NCI-H774 (cell line): ENCODE data around the gene LDLRAD3.

Experiments used
- DNase-seq: peaks from one replicate; lab custom pipeline; 2025; lab: John Stamatoyannopoulos, UW

Gene LDLRAD3

DNA sequence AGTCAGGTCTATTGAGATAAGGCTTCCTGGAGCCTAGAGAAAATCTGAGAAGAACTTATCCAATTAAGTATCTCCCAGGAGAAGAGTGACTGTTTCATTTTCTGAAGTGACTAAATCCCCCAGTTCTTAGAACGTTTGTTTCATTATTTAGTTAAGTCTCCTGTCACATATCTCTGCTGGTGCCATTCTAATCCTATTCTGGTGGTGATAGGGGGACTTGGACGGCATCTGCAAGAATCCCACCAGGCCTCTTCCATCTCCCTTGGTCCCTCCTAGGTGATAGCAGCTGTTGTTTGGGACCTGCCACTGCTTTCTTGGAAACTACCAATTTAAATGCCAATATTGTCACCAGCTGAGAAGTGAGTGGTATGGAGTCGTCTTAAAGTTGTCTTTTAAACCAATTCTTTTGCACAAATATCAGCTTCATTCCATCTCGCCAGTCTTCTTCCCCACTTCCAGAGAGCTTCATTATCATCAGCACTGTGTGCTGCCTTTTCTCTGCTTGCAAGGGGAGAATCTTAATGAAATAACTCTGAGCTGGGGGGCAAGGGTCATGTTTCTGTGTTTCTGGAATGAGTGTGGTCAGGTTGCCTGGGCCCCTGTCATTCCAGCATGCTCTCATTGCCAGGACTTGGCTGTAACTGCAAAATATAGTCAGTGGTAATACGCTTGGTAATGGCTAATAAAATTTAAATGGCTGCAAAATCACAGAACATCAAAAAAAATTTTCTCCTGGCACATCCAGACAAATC is 104.8 kb downstream of the LDLRAD3 start:
- DNase-seq = no peak

GRCh38 chr11:36051235-36052144 is 107.6 kb downstream of the LDLRAD3 start:
- no peak for DNase-seq

GRCh38 chr11:36053281-36053680 is 109.4 kb downstream of the LDLRAD3 start:
- no peak for DNase-seq

GRCh38 chr11:36053862-36054261 is 110.0 kb downstream of the LDLRAD3 start:
- DNase-seq = no peak

- no peak for DNase-seq
These were observed 110.8 kb downstream of the LDLRAD3 start for GRCh38 chr11:36054628-36055027.

DNA sequence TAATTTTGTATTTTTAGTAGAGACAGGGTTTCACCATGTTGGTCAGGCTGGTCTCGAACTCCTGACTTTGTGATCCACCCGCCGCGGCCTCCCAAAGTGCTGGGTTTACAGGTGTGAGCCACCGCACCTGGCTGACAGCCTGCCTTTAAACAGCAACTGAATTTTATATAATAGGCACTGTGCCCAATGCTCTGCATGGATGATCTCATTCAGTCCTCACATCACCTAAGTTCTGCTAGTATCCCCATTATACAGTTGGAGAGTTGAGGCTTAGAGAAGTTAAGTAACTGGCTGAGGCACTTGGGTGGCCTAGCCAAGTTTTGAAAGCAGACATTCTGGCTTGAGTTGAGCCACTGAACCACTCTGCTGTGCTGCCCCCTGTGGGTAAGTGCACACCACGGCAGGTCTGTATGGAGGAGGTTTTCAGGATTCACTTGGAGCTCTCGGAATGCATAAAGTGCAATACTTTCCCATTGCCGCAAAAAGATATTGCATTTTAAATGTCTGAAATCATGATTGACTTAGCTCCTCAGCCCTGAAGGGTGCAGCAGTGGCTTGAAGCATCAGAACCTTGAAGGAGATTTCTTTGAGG is 112.4 kb downstream of the LDLRAD3 start:
- peak; percentile 27 for DNase-seq

- DNase-seq = no peak
These were observed 113.6 kb downstream of the LDLRAD3 start for GRCh38 chr11:36057379-36058042.

- DNase-seq = no peak
These were observed 115.8 kb downstream of the LDLRAD3 start for GRCh38 chr11:36059660-36060059.

- no peak for DNase-seq
These were observed 117.1 kb downstream of the LDLRAD3 start for GRCh38 chr11:36060926-36061325.

- no peak for DNase-seq
These were observed 117.6 kb downstream of the LDLRAD3 start for GRCh38 chr11:36061471-36061870.

- no peak for DNase-seq
These were observed 119.0 kb downstream of the LDLRAD3 start for GRCh38 chr11:36062796-36063365.

DNA sequence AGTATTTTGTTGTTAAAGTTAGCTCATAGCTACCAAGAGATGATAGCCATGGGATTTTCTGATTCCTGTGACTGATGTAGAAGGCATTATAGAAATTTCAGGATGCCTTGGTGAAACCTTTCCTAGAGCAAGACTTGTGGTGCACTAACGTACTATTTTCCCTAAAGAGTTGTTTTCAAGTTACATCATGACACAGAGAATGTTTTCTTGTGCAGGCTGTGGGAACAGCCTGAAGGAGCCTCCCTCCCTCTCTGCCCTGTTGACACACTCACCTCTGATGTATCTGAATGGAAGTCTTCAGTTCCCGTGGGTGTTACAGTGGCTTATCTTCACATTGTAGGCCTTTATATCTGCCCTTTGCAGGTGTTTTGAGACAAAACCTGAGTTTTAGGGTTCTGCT is 121.6 kb downstream of the LDLRAD3 start:
- no peak for DNase-seq

GRCh38 chr11:36066891-36067290 is 123.0 kb downstream of the LDLRAD3 start:
- no peak for DNase-seq

DNA sequence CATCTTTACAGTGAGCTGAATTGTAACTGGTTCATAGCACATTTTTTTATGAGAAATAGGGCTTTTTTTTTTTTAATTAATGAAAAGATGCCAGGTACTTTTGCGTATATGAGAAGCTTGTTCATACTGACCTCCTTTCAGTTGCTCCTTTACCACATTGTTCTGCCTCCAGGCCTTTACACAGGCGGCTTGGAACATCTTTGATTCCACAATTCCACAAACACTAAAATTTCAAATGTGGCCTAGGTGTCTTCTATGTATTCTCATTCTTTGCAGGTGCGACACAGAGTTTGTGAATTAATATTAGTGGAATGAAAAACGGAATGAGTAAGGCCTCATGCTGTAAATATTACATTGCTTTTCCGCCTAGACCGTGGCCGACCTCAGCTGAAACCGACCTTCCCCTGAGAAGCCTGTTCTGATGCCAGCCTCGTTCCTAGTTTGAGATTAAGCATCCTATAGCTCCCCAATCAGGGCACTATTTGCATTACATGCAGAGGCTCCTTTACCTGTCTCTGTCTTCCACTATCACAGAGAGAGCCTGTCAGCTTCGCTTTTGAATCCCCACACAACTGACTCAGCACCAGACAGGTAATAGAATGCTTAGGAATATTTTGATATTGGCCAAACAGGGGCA is 125.8 kb downstream of the LDLRAD3 start:
- DNase-seq = no peak

- no peak for DNase-seq
These were observed 126.5 kb downstream of the LDLRAD3 start for GRCh38 chr11:36070213-36070953.

GRCh38 chr11:36070954-36071330 is 127.1 kb downstream of the LDLRAD3 start:
- no peak for DNase-seq

- no peak for DNase-seq
These were observed 128.1 kb downstream of the LDLRAD3 start for GRCh38 chr11:36071917-36072500.

DNA sequence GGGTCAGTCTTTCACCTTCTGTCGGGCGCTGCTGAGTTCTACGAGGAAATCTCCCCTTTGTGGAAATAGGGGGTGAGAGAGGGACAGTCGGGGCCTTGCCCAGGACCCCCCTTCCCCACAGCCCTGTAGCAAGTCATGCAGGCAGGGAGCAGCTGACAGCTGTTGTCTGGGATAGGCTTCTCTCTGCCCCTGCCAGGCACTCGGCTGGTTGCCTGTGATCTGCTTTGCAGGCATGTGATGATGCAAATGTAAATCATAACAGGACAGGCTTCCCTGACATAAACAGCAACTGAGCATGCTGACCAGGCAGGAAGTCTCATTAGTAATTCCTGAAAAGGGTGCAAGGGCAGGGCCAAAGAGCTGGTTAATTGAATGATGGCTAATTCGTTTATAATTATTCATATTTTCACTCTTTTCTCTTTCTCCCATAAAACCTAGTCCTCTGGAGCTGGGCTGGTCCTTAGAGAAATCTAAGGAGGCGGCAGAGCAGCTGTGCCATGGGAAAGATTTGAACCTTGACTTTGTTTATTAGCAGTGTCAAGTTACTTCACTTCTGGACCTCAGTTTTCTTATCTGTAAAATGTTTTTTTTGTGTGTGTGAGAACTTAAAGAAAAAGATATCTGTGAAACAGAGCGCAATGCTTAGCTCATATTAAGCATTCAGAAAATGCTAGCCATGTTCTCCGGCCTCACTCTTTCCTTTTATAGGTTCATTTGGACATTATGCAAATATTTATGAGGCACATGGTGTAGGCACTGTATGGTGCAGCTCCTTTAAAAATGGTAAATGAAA is 129.7 kb downstream of the LDLRAD3 start:
- no peak for DNase-seq

DNA sequence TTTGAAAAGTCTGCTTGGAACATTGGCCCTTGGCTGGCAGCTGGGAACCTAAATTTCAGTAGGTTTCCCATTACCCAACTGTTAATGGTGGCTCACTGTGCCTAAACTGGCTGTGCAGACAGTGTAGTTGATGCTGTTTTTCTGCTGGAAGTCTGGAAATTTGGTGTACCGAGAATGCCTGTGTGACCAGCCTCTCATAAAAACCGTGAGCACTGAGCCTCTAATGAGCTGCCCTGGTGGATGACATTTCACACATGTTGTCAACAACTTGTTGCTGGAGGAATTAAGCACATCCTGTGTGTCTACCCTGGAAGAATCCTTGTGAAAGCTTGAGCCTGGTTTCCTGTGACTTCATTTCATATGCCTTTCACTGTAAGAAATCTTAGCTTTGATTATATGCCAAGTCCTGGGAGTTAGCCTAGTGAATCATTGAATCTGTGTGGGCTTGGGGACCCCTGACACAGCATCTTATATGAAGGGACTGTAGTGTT is 131.1 kb downstream of the LDLRAD3 start:
- DNase-seq = no peak
